K562 (cell line): ENCODE results near the gene TRIM10. TPM values are rescaled to one million over a fixed set of nuclear protein-coding genes. Genes with fewer than 3 reads are reported as not detected.

ENCODE experiments used
- ATAC-seq: fragments of 200-7000 bp; cut with Tn5 transposase; 3 replicates; pipeline ENCODE4 v1.9.1; 2020; ENCODE audit warnings: moderate library complexity
- BruUV-seq: library from RNA; stranded (reverse); fragments of 400-500 nt; replicated peaks from 2 replicates; lab custom pipeline; 2021; lab: Mats Ljungman, UMichigan
- CTCF ChIA-PET: fragments of 300-600 bp; formaldehyde crosslinking; extraction: SDS; loops from one replicate; lab custom pipeline; 2021; ENCODE audit warnings: low intra/inter-chr PET ratio; lab: Yijun Ruan, JAX
- POLR2A ChIA-PET: fragments of 300-600, 350-650 bp; sonication (Branson Sonifier 250); formaldehyde crosslinking; extraction: SDS; loops from one replicate; lab custom pipeline; 2021; ENCODE audit warnings: antibody characterized with exemption, inconsistent platforms; lab: Yijun Ruan, JAX
- DNase-seq, 4 experiments: peaks; one replicate each; pipeline versions ENCODE4 v3.0.0 to v3.0.0-alpha.2; 2011 to 2018; ENCODE audit warnings: low spot score in 3 of 4, mixed read lengths in 3 of 4; ENCODE audit errors: extremely low read depth in 1 of 4
- FAIRE-seq: peaks from 2 replicates; lab custom pipeline; 2011; peaks lifted over from hg19 to GRCh38; lab: Jason Lieb, UNC
- H2AFZ ChIP-seq: 2 replicates; pipeline ENCODE4 v1.6.0; 2011; ENCODE audit warnings: low read depth, low read length, control low read depth, inconsistent platforms
- H3K27ac ChIP-seq: fragments of 200-600 bp; 3 replicates; pipeline ENCODE4 v1.8.0; 2011; ENCODE audit warnings: low read depth, mild to moderate bottlenecking, control low read depth, inconsistent platforms, low read length, moderate library complexity, mixed read lengths; ENCODE audit errors: extremely low read depth
- H3K27me3 ChIP-seq, 2 experiments: fragments of 300-600 bp in 1 of 2; 2 replicates in 1 of 2; 3 replicates in 1 of 2; pipeline versions ENCODE4 v1.6.0 to v1.8.0; 2011; ENCODE audit warnings: inconsistent platforms in 2 of 2, low read length in 2 of 2, mild to moderate bottlenecking in 1 of 2, mixed read lengths in 1 of 2, moderate library complexity in 1 of 2; ENCODE audit not compliant: control insufficient read depth in 2 of 2, insufficient read depth in 2 of 2
- H3K36me3 ChIP-seq: fragments of 300-600 bp; 3 replicates; pipeline ENCODE4 v1.8.0; 2011; ENCODE audit warnings: mild to moderate bottlenecking, low read length, inconsistent platforms; ENCODE audit not compliant: control insufficient read depth, insufficient read depth
- H3K4me1 ChIP-seq, 2 experiments: fragments of 200-600 bp in 1 of 2; replicated peaks in 1 of 2; 2 replicates in 1 of 2; 3 replicates in 1 of 2; pipeline versions ENCODE4 v1.5.1 to v1.8.0; 2011; ENCODE audit warnings: inconsistent platforms in 2 of 2, low read length in 2 of 2, mild to moderate bottlenecking in 1 of 2, mixed read lengths in 1 of 2, moderate library complexity in 1 of 2; ENCODE audit not compliant: control insufficient read depth in 2 of 2, insufficient read depth in 2 of 2
- H3K4me2 ChIP-seq: 2 replicates; pipeline ENCODE4 v1.6.1; 2011; ENCODE audit warnings: low read length, control low read depth, inconsistent platforms, mixed read lengths; ENCODE audit not compliant: insufficient read depth
- H3K4me3 ChIP-seq: fragments of 200-600 bp; sonication (generic), shearing (Covaris generic); 2 replicates; pipeline ENCODE4 v1.5.1; 2016; ENCODE audit warnings: control low read depth, inconsistent platforms
- H3K79me2 ChIP-seq: fragments of 200-600 bp; 3 replicates; pipeline ENCODE4 v1.8.0; 2011; ENCODE audit warnings: low read length, inconsistent platforms; ENCODE audit not compliant: control insufficient read depth, insufficient read depth
- H3K9ac ChIP-seq, 2 experiments: 2 replicates each; pipeline versions ENCODE4 v1.6.0 to v1.6.1; 2011; ENCODE audit warnings: low read depth in 2 of 2, low read length in 2 of 2, control low read depth in 1 of 2, inconsistent platforms in 1 of 2, mild to moderate bottlenecking in 1 of 2, mixed read lengths in 1 of 2; ENCODE audit not compliant: insufficient read depth in 1 of 2
- H3K9me1 ChIP-seq: one replicate; pipeline ENCODE4 v1.6.0; 2011; ENCODE audit warnings: inconsistent platforms, mild to moderate bottlenecking, low read length, moderate library complexity; ENCODE audit not compliant: control insufficient read depth, insufficient read depth
- H3K9me3 ChIP-seq: replicated peaks from 2 replicates; pipeline ENCODE4 v1.5.1; 2011; ENCODE audit warnings: low read depth, low read length, inconsistent platforms; ENCODE audit not compliant: control insufficient read depth, insufficient read depth
- H4K20me1 ChIP-seq: replicated peaks from 2 replicates; pipeline ENCODE4 v1.6.1; 2011; ENCODE audit warnings: low read length, inconsistent platforms, mixed read lengths; ENCODE audit not compliant: control insufficient read depth, insufficient read depth
- FIP1L1 ChIP-seq: fragments of 200-400 bp; formaldehyde crosslinking; IDR thresholded peaks from 2 replicates; pipeline ENCODE4 v1.6.1; 2018; ENCODE audit warnings: mild to moderate bottlenecking, low read depth, low read length; ENCODE audit not compliant: poor library complexity, severe bottlenecking
- WGBS: fragments of 100-300 bp; shearing (Covaris generic); methylation state at CpG from one replicate; pipeline ENCODE4 v1.1.6; 2016; ENCODE audit warnings: low coverage, mixed read lengths; ENCODE audit not compliant: insufficient coverage; ENCODE audit errors: missing lambda C conversion rate; 5-methylcytosine and 5-hydroxymethylcytosine counted together
- in situ Hi-C: fragments of 300-500 bp; cut with MboI; formaldehyde crosslinking; loops from 4 replicates; pipeline ENCODE4 v1.15.0; 2018; ENCODE audit warnings: inconsistent platforms, mixed read lengths
- intact Hi-C: fragments of 100-400 bp; cut with micrococcal nuclease; formaldehyde crosslinking; loops from 2 replicates; pipeline ENCODE4 v1.14.2; 2022
- polyA plus RNA-seq, 8 experiments: library from polyadenylated mRNA; depleted of rRNA in 4 of 8; stranded (reverse) in 5 of 8; unstranded in 3 of 8; fragments of >200 nt; fragmentation: Nextera tagmentation in 2 of 8; fragmentation: Illumina TruSeq in 1 of 8; extraction: Ambion mirVana in 2 of 8; extraction: Trizol in 1 of 8; gene quantifications; 2 replicates each; pipeline versions ENCODE4 v1.2.1 to v1.2.3, GENCODE V29; 2011 to 2014; ENCODE audit warnings: inconsistent platforms in 1 of 8, missing spikeins in 1 of 8
- total RNA-seq, 7 experiments: library from RNA; depleted of rRNA in 6 of 7; stranded (reverse); fragments of >200 nt in 6 of 7; fragmentation: Illumina TruSeq in 2 of 7; extraction: Trizol in 2 of 7; gene quantifications; 2 replicates each; pipeline versions ENCODE4 v1.2.1 to v1.2.3, GENCODE V29; 2011 to 2021; ENCODE audit warnings: low replicate concordance in 1 of 7
- TF ChIP-seq, protein P1 (sequence below): fragments of 450-650 bp; formaldehyde crosslinking; IDR thresholded peaks from 2 replicates; pipeline ENCODE4 v1.4.0; 2020; ENCODE audit warnings: mild to moderate bottlenecking, mixed read lengths
- TF ChIP-seq, protein P2 (sequence below), 2 experiments: fragments of 450-650 bp; IDR thresholded peaks; 2 replicates each; pipeline ENCODE4 v1.6.1; 2016; ENCODE audit warnings: mild to moderate bottlenecking in 2 of 2, borderline replicate concordance in 1 of 2, low read depth in 1 of 2, moderate library complexity in 1 of 2

TRIM10 gene
- total and polyA plus RNA-seq, 9 of the 15 experiments (the other 6 are each of a cell fraction or from before 2014, with no cell fraction given), result 0.15 to 0.90 (median 0.36) TPM

DNA sequence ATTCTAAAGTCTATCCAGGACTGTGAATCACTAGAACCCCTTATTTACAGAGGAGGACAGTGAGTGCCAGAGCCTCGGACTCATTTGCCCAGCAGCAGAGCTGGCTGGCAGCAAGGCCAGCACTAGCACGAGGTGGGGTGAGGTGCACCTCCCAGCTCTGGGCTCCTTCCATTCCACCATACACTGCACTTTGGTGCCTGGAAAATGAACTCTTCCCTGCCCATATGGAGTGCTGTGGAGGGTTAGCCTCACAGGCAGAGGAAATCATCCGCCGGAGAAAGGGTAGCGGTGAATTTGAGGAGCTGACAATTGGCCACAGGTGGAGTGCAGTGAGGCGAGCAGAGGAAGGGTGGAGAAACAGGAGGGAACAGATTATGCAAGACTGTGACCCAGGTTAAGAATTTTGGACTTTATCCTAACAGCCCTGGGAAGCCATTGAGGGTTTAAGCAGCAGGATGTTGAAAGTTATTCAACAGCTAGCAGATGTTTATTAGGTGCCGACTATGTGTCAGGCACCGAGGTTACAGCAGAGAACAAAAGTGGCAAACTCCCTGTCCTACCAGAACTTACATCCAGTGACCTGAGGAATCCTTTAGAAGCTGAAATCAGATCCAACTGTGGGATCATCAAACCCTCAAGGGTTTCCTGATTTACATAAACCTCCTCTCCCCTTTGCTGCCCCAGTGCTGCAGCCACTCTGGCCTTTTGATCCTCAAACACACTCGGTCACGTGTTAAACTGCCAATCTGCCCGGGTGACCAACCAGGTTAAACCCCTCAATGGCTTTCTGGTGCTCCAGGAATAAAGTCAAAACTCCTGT is 46.0 kb upstream of the TRIM10 start:
- Histone ChIP-seq H4K20me1 (no peaks in the 10 kb centered on the region), H3K36me3 (no peaks in the 10 kb centered on the region), H2AFZ (no peak overlapping the region), H3K9me3 (no peaks in the 10 kb centered on the region), H3K27ac (no peak overlapping the region), H3K4me1 (no peaks in the 10 kb centered on the region), H3K4me3 (no peak overlapping the region), H3K4me2 (no peak overlapping the region), H3K9ac (peak overlapping the region in 1 of 2 experiments; percentile 17; a peak in 1 of 4 replicates), H3K9me1 (no peaks in the 10 kb centered on the region), H3K27me3 (peaks cover 12 to 28% of the 10 kb centered on the region in 2 experiments; a peak in 4 of 5 replicates), H3K79me2 (no peaks in the 10 kb centered on the region)
- POLR2A ChIA-PET, result interaction anchor here (0.5 to 0.7 kb wide), 3 partner anchors 57 to 348 kb away, joined by 3 read pairs; no protein-coding TSS in a partner anchor
- no peak for ATAC-seq
- in situ Hi-C loops, result no loop called here
- DNase-seq, result no peak
- intact Hi-C loops, result no loop called here
- WGBS, result 24% methylated on average over 11 of the region's 11 CpGs
- TF ChIP-seq, protein P1, sequence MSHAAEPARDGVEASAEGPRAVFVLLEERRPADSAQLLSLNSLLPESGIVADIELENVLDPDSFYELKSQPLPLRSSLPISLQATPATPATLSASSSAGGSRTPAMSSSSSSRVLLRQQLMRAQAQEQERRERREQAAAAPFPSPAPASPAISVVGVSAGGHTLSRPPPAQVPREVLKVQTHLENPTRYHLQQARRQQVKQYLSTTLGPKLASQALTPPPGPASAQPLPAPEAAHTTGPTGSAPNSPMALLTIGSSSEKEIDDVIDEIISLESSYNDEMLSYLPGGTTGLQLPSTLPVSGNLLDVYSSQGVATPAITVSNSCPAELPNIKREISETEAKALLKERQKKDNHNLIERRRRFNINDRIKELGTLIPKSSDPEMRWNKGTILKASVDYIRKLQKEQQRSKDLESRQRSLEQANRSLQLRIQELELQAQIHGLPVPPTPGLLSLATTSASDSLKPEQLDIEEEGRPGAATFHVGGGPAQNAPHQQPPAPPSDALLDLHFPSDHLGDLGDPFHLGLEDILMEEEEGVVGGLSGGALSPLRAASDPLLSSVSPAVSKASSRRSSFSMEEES (CRISPR knock-in tag), result 0 out of 2 replicates have a peak, but pooled peaks have one; percentile 6
- TF ChIP-seq, protein P2, sequence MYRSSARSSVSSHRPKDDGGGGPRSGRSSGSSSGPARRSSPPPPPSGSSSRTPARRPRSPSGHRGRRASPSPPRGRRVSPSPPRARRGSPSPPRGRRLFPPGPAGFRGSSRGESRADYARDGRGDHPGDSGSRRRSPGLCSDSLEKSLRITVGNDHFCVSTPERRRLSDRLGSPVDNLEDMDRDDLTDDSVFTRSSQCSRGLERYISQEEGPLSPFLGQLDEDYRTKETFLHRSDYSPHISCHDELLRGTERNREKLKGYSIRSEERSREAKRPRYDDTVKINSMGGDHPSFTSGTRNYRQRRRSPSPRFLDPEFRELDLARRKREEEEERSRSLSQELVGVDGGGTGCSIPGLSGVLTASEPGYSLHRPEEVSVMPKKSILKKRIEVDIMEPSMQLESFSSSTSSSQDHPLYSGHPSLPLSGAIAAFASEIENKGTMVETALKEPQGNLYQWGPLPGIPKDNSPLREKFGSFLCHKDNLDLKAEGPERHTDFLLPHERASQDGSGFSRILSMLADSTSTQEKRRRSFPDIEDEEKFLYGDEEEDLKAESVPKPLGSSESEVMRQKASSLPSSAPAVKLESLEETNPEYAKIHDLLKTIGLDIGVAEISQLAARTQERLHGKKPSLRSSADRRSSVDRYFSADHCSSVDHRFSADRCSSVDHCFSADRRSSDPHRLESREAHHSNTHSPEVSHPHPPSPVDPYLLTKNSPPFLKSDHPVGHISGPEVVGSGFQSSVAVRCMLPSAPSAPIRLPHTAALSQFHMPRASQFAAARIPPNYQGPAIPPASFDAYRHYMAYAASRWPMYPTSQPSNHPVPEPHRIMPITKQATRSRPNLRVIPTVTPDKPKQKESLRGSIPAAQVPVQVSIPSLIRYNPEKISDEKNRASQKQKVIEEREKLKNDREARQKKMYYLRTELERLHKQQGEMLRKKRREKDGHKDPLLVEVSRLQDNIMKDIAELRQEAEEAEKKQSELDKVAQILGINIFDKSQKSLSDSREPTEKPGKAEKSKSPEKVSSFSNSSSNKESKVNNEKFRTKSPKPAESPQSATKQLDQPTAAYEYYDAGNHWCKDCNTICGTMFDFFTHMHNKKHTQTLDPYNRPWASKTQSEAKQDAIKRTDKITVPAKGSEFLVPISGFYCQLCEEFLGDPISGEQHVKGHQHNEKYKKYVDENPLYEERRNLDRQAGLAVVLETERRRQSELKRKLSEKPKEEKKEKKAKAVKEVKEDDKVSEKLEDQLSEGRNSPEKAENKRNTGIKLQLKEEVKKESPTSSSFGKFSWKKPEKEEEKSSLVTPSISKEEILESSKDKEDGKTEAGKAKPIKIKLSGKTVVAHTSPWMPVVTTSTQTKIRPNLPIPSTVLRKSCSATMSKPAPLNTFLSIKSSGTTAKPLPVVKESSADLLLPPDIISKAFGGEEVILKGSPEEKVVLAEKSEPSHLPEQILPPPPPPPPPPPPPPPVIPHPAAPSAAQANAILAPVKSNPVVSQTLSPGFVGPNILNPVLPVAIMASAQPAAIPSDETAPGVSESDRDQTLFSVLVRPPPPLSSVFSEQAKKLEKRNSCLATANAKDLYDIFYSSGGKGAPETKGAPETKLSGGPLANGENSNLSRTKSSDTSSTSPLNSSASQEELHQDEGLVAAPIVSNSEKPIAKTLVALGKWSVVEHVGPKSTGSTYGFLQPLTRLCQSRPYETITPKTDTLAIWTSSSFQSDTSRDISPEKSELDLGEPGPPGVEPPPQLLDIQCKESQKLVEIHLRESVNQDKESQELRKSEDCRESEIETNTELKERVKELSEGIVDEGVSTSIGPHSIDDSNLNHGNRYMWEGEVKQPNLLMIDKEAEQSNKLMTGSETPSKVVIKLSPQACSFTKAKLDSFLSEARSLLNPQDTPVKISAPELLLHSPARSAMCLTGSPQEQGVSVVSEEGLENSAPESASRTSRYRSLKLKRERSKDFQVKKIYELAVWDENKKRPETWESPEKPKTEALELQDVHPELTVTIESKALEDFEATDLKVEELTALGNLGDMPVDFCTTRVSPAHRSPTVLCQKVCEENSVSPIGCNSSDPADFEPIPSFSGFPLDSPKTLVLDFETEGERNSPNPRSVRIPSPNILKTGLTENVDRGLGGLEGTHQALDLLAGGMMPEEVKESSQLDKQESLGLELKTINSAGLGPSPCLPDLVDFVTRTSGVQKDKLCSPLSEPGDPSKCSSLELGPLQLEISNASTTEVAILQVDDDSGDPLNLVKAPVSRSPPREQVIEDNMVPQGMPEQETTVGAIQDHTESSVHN (IDR thresholded peaks at IDR 0.05; ENCODE audit: borderline replicate concordance in 1 of 2, low read depth in 1 of 2), result no peak
- TF ChIP-seq FIP1L1, result no peak
- BruUV-seq, result no TSS peak
- CTCF ChIA-PET, result no interaction called here
- no peak for FAIRE-seq
